HCEC 1CT (cell line): ENCODE results near the gene MT1M.

Source experiments
- DNase-seq: peaks from one replicate; pipeline ENCODE4 v3.0.0-alpha.2; 2017

The MT1M gene

GRCh38 chr16:56679078-56679730 is 46.7 kb downstream of the MT1M start:
- no peak for DNase-seq

GRCh38 chr16:56679818-56680217 is 47.4 kb downstream of the MT1M start:
- no peak for DNase-seq

GRCh38 chr16:56681939-56682702 is 49.7 kb downstream of the MT1M start, which contains the start of gene MT1X:
MT1X (plus strand) TSS chr16:56682470; CDS start chr16:56682541, 71 bp downstream.
- DNase-seq, result peak; percentile 86

- no peak for DNase-seq
Measured at GRCh38 chr16:56682703-56683397, 50.4 kb downstream of the MT1M start.
